PC-9 (cell line): ENCODE data around the gene MAN1B1.

Experiments
- CTCF ChIP-seq: fragments of 200-600 bp; sonication (generic); conservative IDR thresholded peaks from 2 replicates; pipeline ENCODE4 v1.6.1; 2017; ENCODE audit warnings: mixed run types, antibody characterized with exemption, mild to moderate bottlenecking, moderate library complexity
- EZH2 ChIP-seq: fragments of 200-600 bp; sonication (generic); IDR thresholded peaks from 2 replicates; pipeline ENCODE4 v1.8.0; 2017; ENCODE audit warnings: antibody characterized with exemption, low read depth

GRCh38 chr9:137087409-137087925 lies 682 bp downstream of the MAN1B1 start:
- TF ChIP-seq CTCF (no peak), EZH2 (no peak)
